AG04450 (cell line): ENCODE data around the gene TSHZ2. TPM values are rescaled to one million over a fixed set of nuclear protein-coding genes. Genes with fewer than 3 reads are reported as not detected.

Source experiments
- CTCF ChIA-PET: fragments of 300-600, 350-600 bp; formaldehyde crosslinking; extraction: SDS; loops from one replicate; lab custom pipeline; 2022; ENCODE audit warnings: antibody characterized with exemption, inconsistent platforms; lab: Charles Lee
- POLR2A ChIA-PET: fragments of 350-600 bp; formaldehyde crosslinking; extraction: SDS; loops from one replicate; lab custom pipeline; 2021; ENCODE audit warnings: antibody characterized with exemption, inconsistent platforms; lab: Yijun Ruan, JAX
- DNase-seq: peaks from one replicate; pipeline ENCODE4 v3.0.0-alpha.2; 2011; ENCODE audit warnings: low read depth, low spot score
- H3K27ac ChIP-seq: one replicate; pipeline ENCODE4 v1.5.1; 2012; ENCODE audit warnings: low read depth, low read length, control low read depth
- H3K27me3 ChIP-seq: one replicate; pipeline ENCODE4 v1.6.0; 2012; ENCODE audit warnings: low read length; ENCODE audit not compliant: control insufficient read depth, insufficient read depth
- H3K4me3 ChIP-seq: 2 replicates; pipeline ENCODE4 v1.5.1; 2011; ENCODE audit warnings: mild to moderate bottlenecking, low read depth, low read length, control low read depth
- H3K9me3 ChIP-seq: 2 replicates; pipeline ENCODE4 v1.5.1; 2012; ENCODE audit warnings: low read length; ENCODE audit not compliant: control insufficient read depth, insufficient read depth
- polyA plus RNA-seq: library from polyadenylated mRNA; depleted of rRNA; stranded (reverse); fragments of >200 nt; gene quantifications from 2 replicates; pipeline ENCODE4 v1.2.3, GENCODE V29; 2011
- TF ChIP-seq, protein P1 (sequence below): IDR thresholded peaks from 2 replicates; pipeline ENCODE4 v1.5.1; 2011; ENCODE audit warnings: low read depth, low read length, control low read depth, inconsistent platforms

TSHZ2 gene
- polyA plus RNA-seq, 1 experiment, result not detected

GRCh38 chr20:52999040-52999439 is 26.9 kb downstream of the TSHZ2 start:
- POLR2A ChIA-PET, result no interaction called here
- H3K9me3 ChIP-seq, result no peaks in the 10 kb centered on the region
- no peak overlapping the region for H3K4me3 ChIP-seq
- TF ChIP-seq, protein P1, sequence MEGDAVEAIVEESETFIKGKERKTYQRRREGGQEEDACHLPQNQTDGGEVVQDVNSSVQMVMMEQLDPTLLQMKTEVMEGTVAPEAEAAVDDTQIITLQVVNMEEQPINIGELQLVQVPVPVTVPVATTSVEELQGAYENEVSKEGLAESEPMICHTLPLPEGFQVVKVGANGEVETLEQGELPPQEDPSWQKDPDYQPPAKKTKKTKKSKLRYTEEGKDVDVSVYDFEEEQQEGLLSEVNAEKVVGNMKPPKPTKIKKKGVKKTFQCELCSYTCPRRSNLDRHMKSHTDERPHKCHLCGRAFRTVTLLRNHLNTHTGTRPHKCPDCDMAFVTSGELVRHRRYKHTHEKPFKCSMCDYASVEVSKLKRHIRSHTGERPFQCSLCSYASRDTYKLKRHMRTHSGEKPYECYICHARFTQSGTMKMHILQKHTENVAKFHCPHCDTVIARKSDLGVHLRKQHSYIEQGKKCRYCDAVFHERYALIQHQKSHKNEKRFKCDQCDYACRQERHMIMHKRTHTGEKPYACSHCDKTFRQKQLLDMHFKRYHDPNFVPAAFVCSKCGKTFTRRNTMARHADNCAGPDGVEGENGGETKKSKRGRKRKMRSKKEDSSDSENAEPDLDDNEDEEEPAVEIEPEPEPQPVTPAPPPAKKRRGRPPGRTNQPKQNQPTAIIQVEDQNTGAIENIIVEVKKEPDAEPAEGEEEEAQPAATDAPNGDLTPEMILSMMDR, result no peak
- no peaks in the 10 kb centered on the region for H3K27me3 ChIP-seq
- H3K27ac ChIP-seq, result no peak overlapping the region
- CTCF ChIA-PET, result no interaction called here
- no peak for DNase-seq

GRCh38 chr20:53001498-53002301 is 29.5 kb downstream of the TSHZ2 start:
- ChIA-PET POLR2A (no interaction called here), CTCF (interaction anchor here (0.6 kb wide), 1 partner anchor 39 kb away, joined by 3 read pairs; no protein-coding TSS in a partner anchor)
- no peaks in the 10 kb centered on the region for H3K9me3 ChIP-seq
- DNase-seq, result no peak
- no peak overlapping the region for H3K27ac ChIP-seq
- H3K27me3 ChIP-seq, result no peaks in the 10 kb centered on the region
- no peak overlapping the region for H3K4me3 ChIP-seq
- TF ChIP-seq, protein P1, result no peak

GRCh38 chr20:53002786-53003185 is 30.6 kb downstream of the TSHZ2 start:
- ChIA-PET CTCF (no interaction called here), POLR2A (no interaction called here)
- DNase-seq, result no peak
- Histone ChIP-seq H3K9me3 (no peaks in the 10 kb centered on the region), H3K4me3 (no peak overlapping the region), H3K27me3 (no peaks in the 10 kb centered on the region), H3K27ac (no peak overlapping the region)
- TF ChIP-seq, protein P1, result no peak

- POLR2A ChIA-PET, result no interaction called here
- Histone ChIP-seq H3K4me3 (no peak overlapping the region), H3K27me3 (no peaks in the 10 kb centered on the region), H3K9me3 (no peaks in the 10 kb centered on the region), H3K27ac (no peak overlapping the region)
- no peak for DNase-seq
- CTCF ChIA-PET, result no interaction called here
- TF ChIP-seq, protein P1, result no peak
These were observed 31.4 kb downstream of the TSHZ2 start for GRCh38 chr20:53003420-53004154.
